Mesenchymal stem cell (in vitro differentiated cells and primary cell): ENCODE results near the gene CD83. TPM values are rescaled to one million over a fixed set of nuclear protein-coding genes. Genes with fewer than 3 reads are reported as not detected.

ENCODE experiments used
- DNase-seq: peaks from one replicate; pipeline ENCODE4 v3.0.0-alpha.2; 2013
- H2AFZ ChIP-seq: one replicate; pipeline ENCODE4 v1.6.1; 2013; ENCODE audit warnings: low read depth, mild to moderate bottlenecking, control low read depth, inconsistent platforms, low read length, moderate library complexity
- H2AK5ac ChIP-seq: 2 replicates; pipeline ENCODE4 v1.6.1; 2013; ENCODE audit warnings: low read length, moderate library complexity, mild to moderate bottlenecking, inconsistent platforms; ENCODE audit not compliant: severe bottlenecking
- H2BK120ac ChIP-seq: one replicate; pipeline ENCODE4 v1.6.1; 2013; ENCODE audit warnings: low read depth, mild to moderate bottlenecking, inconsistent platforms, low read length, moderate library complexity
- H2BK12ac ChIP-seq, 2 experiments: one replicate each; pipeline ENCODE4 v1.6.1; 2013; ENCODE audit warnings: inconsistent platforms in 2 of 2, low read length in 2 of 2, mild to moderate bottlenecking in 2 of 2, moderate library complexity in 2 of 2, control low read depth in 1 of 2
- H2BK15ac ChIP-seq: one replicate; pipeline ENCODE4 v1.6.1; 2013; ENCODE audit warnings: mild to moderate bottlenecking, low read depth, inconsistent platforms; ENCODE audit not compliant: poor library complexity, severe bottlenecking
- H2BK5ac ChIP-seq: 2 replicates; pipeline ENCODE4 v1.6.1; 2013; ENCODE audit warnings: low read depth, mild to moderate bottlenecking, low read length, control low read depth, inconsistent platforms; ENCODE audit not compliant: poor library complexity, severe bottlenecking
- H3K14ac ChIP-seq, 2 experiments: one replicate each; pipeline ENCODE4 v1.6.1; 2013; ENCODE audit warnings: inconsistent platforms in 2 of 2, low read length in 2 of 2, control low read depth in 1 of 2, mild to moderate bottlenecking in 1 of 2, moderate library complexity in 1 of 2
- H3K18ac ChIP-seq, 2 experiments: one replicate each; pipeline ENCODE4 v1.6.1; 2013; ENCODE audit warnings: inconsistent platforms in 2 of 2, low read length in 2 of 2, control low read depth in 1 of 2, low read depth in 1 of 2, mild to moderate bottlenecking in 1 of 2
- H3K23ac ChIP-seq, 2 experiments: one replicate each; pipeline ENCODE4 v1.6.1; 2013; ENCODE audit warnings: inconsistent platforms in 2 of 2, low read length in 2 of 2, mild to moderate bottlenecking in 2 of 2, moderate library complexity in 2 of 2, control low read depth in 1 of 2
- H3K27ac ChIP-seq: 2 replicates; pipeline ENCODE4 v1.5.1; 2013; ENCODE audit warnings: mild to moderate bottlenecking, moderate library complexity, low read length, control low read depth, inconsistent platforms; ENCODE audit not compliant: poor library complexity, severe bottlenecking
- H3K27me3 ChIP-seq, 2 experiments: 2 replicates each; pipeline versions ENCODE4 v1.6.1 to v1.7.0; 2013; ENCODE audit warnings: low read length in 2 of 2, mild to moderate bottlenecking in 2 of 2, moderate library complexity in 2 of 2, control low read depth in 1 of 2, inconsistent platforms in 1 of 2; ENCODE audit not compliant: control insufficient read depth in 1 of 2, insufficient read depth in 1 of 2
- H3K36me3 ChIP-seq, 2 experiments: 2 replicates each; pipeline versions ENCODE4 v1.6.1 to v1.7.0; 2013; ENCODE audit warnings: low read length in 2 of 2, control low read depth in 1 of 2, inconsistent platforms in 1 of 2, low read depth in 1 of 2, mild to moderate bottlenecking in 1 of 2; ENCODE audit not compliant: insufficient read depth in 2 of 2, control insufficient read depth in 1 of 2
- H3K4ac ChIP-seq, 2 experiments: one replicate each; pipeline ENCODE4 v1.6.1; 2013; ENCODE audit warnings: inconsistent platforms in 2 of 2, low read length in 2 of 2, mild to moderate bottlenecking in 2 of 2, moderate library complexity in 2 of 2, control low read depth in 1 of 2, low read depth in 1 of 2
- H3K4me1 ChIP-seq: 2 replicates; pipeline ENCODE4 v1.6.1; 2013; ENCODE audit warnings: low read depth, low read length, control low read depth; ENCODE audit not compliant: control insufficient read depth, insufficient read depth
- H3K4me2 ChIP-seq: 2 replicates; pipeline ENCODE4 v1.6.1; 2013; ENCODE audit warnings: low read length, mild to moderate bottlenecking, inconsistent platforms; ENCODE audit not compliant: poor library complexity, severe bottlenecking
- H3K4me3 ChIP-seq, 2 experiments: 2 replicates each; pipeline versions ENCODE4 v1.5.1 to v1.7.0; 2013; ENCODE audit warnings: low read length in 2 of 2, mild to moderate bottlenecking in 2 of 2, control low read depth in 1 of 2, low read depth in 1 of 2; ENCODE audit not compliant: insufficient read depth in 1 of 2
- H3K79me1 ChIP-seq: replicated peaks from 2 replicates; pipeline ENCODE4 v1.6.1; 2013; ENCODE audit warnings: mild to moderate bottlenecking, control low read depth, low read length, inconsistent platforms; ENCODE audit not compliant: poor library complexity, severe bottlenecking
- H3K9ac ChIP-seq: 2 replicates; pipeline ENCODE4 v1.7.0; 2013; ENCODE audit warnings: mild to moderate bottlenecking, low read length, moderate library complexity
- H3K9me3 ChIP-seq: 2 replicates; pipeline ENCODE4 v1.7.0; 2013; ENCODE audit warnings: mild to moderate bottlenecking, low read length; ENCODE audit not compliant: control insufficient read depth
- H4K8ac ChIP-seq: one replicate; pipeline ENCODE4 v1.6.1; 2013; ENCODE audit warnings: inconsistent platforms, mild to moderate bottlenecking, low read length, moderate library complexity
- H4K91ac ChIP-seq: one replicate; pipeline ENCODE4 v1.6.1; 2013; ENCODE audit warnings: mild to moderate bottlenecking, low read length, inconsistent platforms
- WGBS: methylation state at CpG from one replicate; pipeline ENCODE4 v1.1.7; 2013; ENCODE audit warnings: mixed read lengths; 5-methylcytosine and 5-hydroxymethylcytosine counted together
- polyA plus RNA-seq, 2 experiments: library from polyadenylated mRNA; stranded (reverse); fragments of 200-250 nt; gene quantifications; one replicate each; pipeline ENCODE4 v1.2.3, GENCODE V29; 2013

The CD83 gene, protein sequence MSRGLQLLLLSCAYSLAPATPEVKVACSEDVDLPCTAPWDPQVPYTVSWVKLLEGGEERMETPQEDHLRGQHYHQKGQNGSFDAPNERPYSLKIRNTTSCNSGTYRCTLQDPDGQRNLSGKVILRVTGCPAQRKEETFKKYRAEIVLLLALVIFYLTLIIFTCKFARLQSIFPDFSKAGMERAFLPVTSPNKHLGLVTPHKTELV
- polyA plus RNA-seq (2013, experiment 1 of 2), result 1.4 TPM
- 1.2 TPM for polyA plus RNA-seq (2013, experiment 2 of 2)

- H3K36me3 ChIP-seq, result no peaks in the 10 kb centered on the region
- H3K14ac ChIP-seq, result peak within 1 kb of the TSS in 1 of 2 experiments; percentile 81
- H3K4me3 ChIP-seq, result peak within 1 kb of the TSS; percentile 91 to 92
Observed at GRCh38 chr6:14117158-14118090, at the start of gene CD83. Gene CD83 (plus strand): TSS chr6:14117772. CDS start chr6:14117812, 40 bp downstream.

GRCh38 chr6:14068133-14068532 is 49.4 kb upstream of the CD83 start:
- no peak overlapping the region for H2AK5ac ChIP-seq
- H3K4me2 ChIP-seq, result no peak overlapping the region
- H3K79me1 ChIP-seq, result no peaks in the 10 kb centered on the region
- no peaks in the 10 kb centered on the region for H3K9me3 ChIP-seq
- H3K18ac ChIP-seq, result no peak overlapping the region
- H2BK12ac ChIP-seq, result no peak overlapping the region
- no peak overlapping the region for H3K14ac ChIP-seq
- DNase-seq, result peak; percentile 55
- peaks cover 5% of the 10 kb centered on the region for H3K4me1 ChIP-seq
- H2BK5ac ChIP-seq, result no peak overlapping the region
- H4K91ac ChIP-seq, result no peak overlapping the region
- no peaks in the 10 kb centered on the region for H3K27me3 ChIP-seq
- no peak overlapping the region for H3K27ac ChIP-seq
- 25% methylated on average over 1 of the region's 5 CpGs for WGBS
- H3K23ac ChIP-seq, result no peak overlapping the region
- H4K8ac ChIP-seq, result no peak overlapping the region
- no peaks in the 10 kb centered on the region for H3K36me3 ChIP-seq
- no peak overlapping the region for H3K4me3 ChIP-seq
- no peak overlapping the region for H3K4ac ChIP-seq
- no peak overlapping the region for H2AFZ ChIP-seq
- H2BK15ac ChIP-seq, result no peak overlapping the region
- no peak overlapping the region for H2BK120ac ChIP-seq
- H3K9ac ChIP-seq, result no peak overlapping the region

More at GRCh38 chr6:14117158-14118090, at the start of gene CD83:
- peak within 1 kb of the TSS; percentile 77 for H4K8ac ChIP-seq
- no peak within 1 kb of the TSS for H2BK120ac ChIP-seq
- peak within 1 kb of the TSS; percentile 96 for H2BK15ac ChIP-seq
- H2AK5ac ChIP-seq, result no peak within 1 kb of the TSS
- H4K91ac ChIP-seq, result peak within 1 kb of the TSS; percentile 45
- H3K9me3 ChIP-seq, result no peaks in the 10 kb centered on the region
- H3K4ac ChIP-seq, result peak within 1 kb of the TSS in 1 of 2 experiments; percentile 11
- peak within 1 kb of the TSS in 1 of 2 experiments; percentile 71 for H2BK12ac ChIP-seq
- H3K9ac ChIP-seq, result peak within 1 kb of the TSS; percentile 95
- peak within 1 kb of the TSS; percentile 72 to 81 for H3K18ac ChIP-seq
- H3K27me3 ChIP-seq, result no peaks in the 10 kb centered on the region
- peak within 1 kb of the TSS in 1 of 2 experiments; percentile 26 for H3K23ac ChIP-seq
- peak within 1 kb of the TSS; percentile 99 for H3K4me2 ChIP-seq
- no peak within 1 kb of the TSS for H2BK5ac ChIP-seq
- WGBS, result 2% methylated on average over 63 of the region's 106 CpGs
- H3K79me1 ChIP-seq, result no peaks in the 10 kb centered on the region
- H3K4me1 ChIP-seq, result peaks cover 7% of the 10 kb centered on the region
- peak; percentile 75 for DNase-seq
- peak within 1 kb of the TSS; percentile 97 for H2AFZ ChIP-seq
- no peak within 1 kb of the TSS for H3K27ac ChIP-seq

DNA sequence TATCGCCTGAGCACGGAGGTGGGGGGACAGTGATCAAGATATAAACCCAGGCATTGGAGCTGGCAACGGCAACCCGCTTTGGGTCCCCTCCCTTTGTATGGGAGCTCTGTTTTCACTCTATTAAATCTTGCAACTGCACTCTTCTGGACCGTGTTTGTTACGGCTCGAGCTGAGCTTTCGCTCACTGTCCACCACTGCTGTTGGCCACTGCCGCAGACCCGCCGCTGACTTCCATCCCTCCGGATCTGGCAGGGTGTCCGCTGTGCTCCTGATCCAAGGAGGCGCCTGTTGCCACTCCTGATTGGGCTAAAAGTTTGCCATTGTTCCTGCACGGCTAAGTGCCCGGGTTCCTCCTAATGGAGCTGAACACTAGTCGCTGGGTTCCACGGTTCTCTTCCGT is 48.9 kb upstream of the CD83 start:
- H3K27me3 ChIP-seq, result no peaks in the 10 kb centered on the region
- H3K14ac ChIP-seq, result no peak overlapping the region
- H2AK5ac ChIP-seq, result no peak overlapping the region
- 95% methylated on average over 19 of the region's 19 CpGs for WGBS
- DNase-seq, result no peak
- no peak overlapping the region for H2BK120ac ChIP-seq
- H3K27ac ChIP-seq, result no peak overlapping the region
- H3K79me1 ChIP-seq, result no peaks in the 10 kb centered on the region
- no peak overlapping the region for H2AFZ ChIP-seq
- no peak overlapping the region for H4K91ac ChIP-seq
- no peak overlapping the region for H3K9ac ChIP-seq
- H3K23ac ChIP-seq, result no peak overlapping the region
- no peak overlapping the region for H3K4me2 ChIP-seq
- H2BK5ac ChIP-seq, result no peak overlapping the region
- peak overlapping the region in 1 of 2 experiments; percentile 32 for H2BK12ac ChIP-seq
- no peak overlapping the region for H3K18ac ChIP-seq
- H3K4me3 ChIP-seq, result no peak overlapping the region
- no peaks in the 10 kb centered on the region for H3K36me3 ChIP-seq
- H3K4ac ChIP-seq, result no peak overlapping the region
- H4K8ac ChIP-seq, result no peak overlapping the region
- H3K9me3 ChIP-seq, result no peaks in the 10 kb centered on the region
- H2BK15ac ChIP-seq, result no peak overlapping the region
- H3K4me1 ChIP-seq, result peaks cover 5% of the 10 kb centered on the region

DNA sequence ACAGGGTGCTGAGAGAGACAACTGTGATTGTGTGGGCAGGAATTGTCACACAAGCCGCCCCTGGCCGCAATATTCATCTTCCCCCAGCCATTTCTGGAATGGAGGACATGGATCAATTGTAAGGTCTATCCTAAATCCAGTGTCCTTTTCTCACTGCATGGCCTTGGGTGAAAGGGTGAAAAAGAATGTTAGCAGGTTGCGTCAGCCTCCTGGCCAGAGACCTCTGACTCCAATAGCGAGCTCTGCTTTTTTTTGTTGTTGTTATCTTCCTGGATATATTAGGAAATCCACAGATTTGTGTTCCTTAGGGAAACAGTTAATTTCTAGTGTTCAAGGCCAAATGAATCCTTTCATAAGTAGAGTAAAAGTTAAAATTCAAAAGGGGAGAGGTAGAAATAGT is 47.1 kb upstream of the CD83 start:
- Histone ChIP-seq H3K79me1 (no peaks in the 10 kb centered on the region), H2BK12ac (no peak overlapping the region), H3K4me2 (no peak overlapping the region), H3K4me3 (no peak overlapping the region), H3K9ac (no peak overlapping the region), H3K27me3 (no peaks in the 10 kb centered on the region), H4K91ac (no peak overlapping the region), H2BK5ac (no peak overlapping the region), H3K9me3 (no peaks in the 10 kb centered on the region), H4K8ac (peak overlapping the region; percentile 75), H3K18ac (no peak overlapping the region), H3K36me3 (no peaks in the 10 kb centered on the region), H3K14ac (no peak overlapping the region), H3K27ac (no peak overlapping the region), H3K23ac (no peak overlapping the region), H2BK15ac (no peak overlapping the region), H2AK5ac (no peak overlapping the region), H2BK120ac (no peak overlapping the region), H2AFZ (no peak overlapping the region), H3K4me1 (peaks cover 5% of the 10 kb centered on the region), H3K4ac (no peak overlapping the region)
- 90% methylated on average over 4 of the region's 4 CpGs for WGBS
- no peak for DNase-seq
